GM23248 (cell line): ENCODE results near the gene CAMKK1. TPM values are rescaled to one million over a fixed set of nuclear protein-coding genes. Genes with fewer than 3 reads are reported as not detected.
A peak's percentile ranks its signal among the peaks of the same experiment; 100 is the strongest.

Experiments
- DNase-seq: peaks from one replicate; pipeline ENCODE4 v3.0.0-alpha.2; 2015
- H2AFZ ChIP-seq: fragments of 200-600 bp; sonication (generic); 2 replicates; pipeline ENCODE4 v1.6.1; 2016; ENCODE audit warnings: antibody characterized with exemption
- H3F3A ChIP-seq: fragments of 200-600 bp; sonication (generic); 2 replicates; pipeline ENCODE4 v1.6.1; 2016; ENCODE audit warnings: mild to moderate bottlenecking, antibody characterized with exemption, mixed run types; ENCODE audit not compliant: insufficient read depth
- H3K27ac ChIP-seq: fragments of 200-600 bp; sonication (generic); 2 replicates; pipeline ENCODE4 v1.5.1; 2016; ENCODE audit warnings: mild to moderate bottlenecking
- H3K27me3 ChIP-seq: fragments of 200-600 bp; sonication (generic); replicated peaks from 2 replicates; pipeline ENCODE4 v1.6.1; 2016; ENCODE audit warnings: mild to moderate bottlenecking; ENCODE audit not compliant: insufficient read depth
- H3K36me3 ChIP-seq: fragments of 200-600 bp; sonication (generic); 2 replicates; pipeline ENCODE4 v1.6.1; 2016; ENCODE audit warnings: low read depth, mild to moderate bottlenecking
- H3K4me1 ChIP-seq: fragments of 200-600 bp; sonication (generic); 2 replicates; pipeline ENCODE4 v1.6.1; 2016; ENCODE audit warnings: mild to moderate bottlenecking; ENCODE audit not compliant: insufficient read depth
- H3K4me2 ChIP-seq: fragments of 200-600 bp; sonication (generic); one replicate; pipeline ENCODE4 v1.6.1; 2016; ENCODE audit warnings: mild to moderate bottlenecking; ENCODE audit not compliant: unreplicated experiment
- H3K4me3 ChIP-seq: fragments of 200-600 bp; sonication (generic); 2 replicates; pipeline ENCODE4 v1.5.1; 2016; ENCODE audit warnings: mild to moderate bottlenecking
- H3K79me2 ChIP-seq: fragments of 200-600 bp; sonication (generic); 2 replicates; pipeline ENCODE4 v1.6.1; 2016; ENCODE audit warnings: mild to moderate bottlenecking; ENCODE audit not compliant: insufficient read depth
- H3K9ac ChIP-seq: fragments of 200-600 bp; sonication (generic); 2 replicates; pipeline ENCODE4 v1.6.1; 2016; ENCODE audit warnings: mild to moderate bottlenecking
- H3K9me2 ChIP-seq: fragments of 200-600 bp; sonication (generic); 2 replicates; pipeline ENCODE4 v1.6.1; 2016; ENCODE audit warnings: mixed run types, mild to moderate bottlenecking, moderate library complexity; ENCODE audit not compliant: insufficient read depth
- H3K9me3 ChIP-seq: fragments of 200-600 bp; sonication (generic); one replicate; pipeline ENCODE4 v1.6.1; 2017; ENCODE audit warnings: low read depth
- H4K20me1 ChIP-seq: fragments of 200-600 bp; sonication (generic); 2 replicates; pipeline ENCODE4 v1.6.0; 2016; ENCODE audit not compliant: insufficient read depth
- EZH2 ChIP-seq: fragments of 200-600 bp; sonication (generic); IDR thresholded peaks from 2 replicates; pipeline ENCODE4 v1.6.1; 2018; ENCODE audit warnings: antibody characterized with exemption, mild to moderate bottlenecking; ENCODE audit not compliant: insufficient read depth, poor library complexity, severe bottlenecking
- EZH2phosphoT487 ChIP-seq: fragments of 200-600 bp; sonication (generic); IDR thresholded peaks from 2 replicates; pipeline ENCODE4 v1.6.1; 2018; ENCODE audit warnings: antibody characterized with exemption, moderate library complexity, mild to moderate bottlenecking, low read depth; ENCODE audit not compliant: insufficient read depth
- WGBS, 2 experiments: methylation state at CpG; one replicate each; pipeline ENCODE4 v1.1.6; 2015 to 2017; ENCODE audit warnings: low lambda C conversion rate in 2 of 2, low coverage in 1 of 2; ENCODE audit errors: missing lambda C conversion rate in 2 of 2; 5-methylcytosine and 5-hydroxymethylcytosine counted together
- in situ Hi-C: fragments of 300-500 bp; cut with MboI; formaldehyde crosslinking; loops from 2 replicates; pipeline ENCODE4 v1.15.0; 2020
- polyA plus RNA-seq: library from polyadenylated mRNA; unstranded; fragments of >200 nt; fragmentation: Nextera tagmentation; extraction: Ambion mirVana; gene quantifications from 2 replicates; pipeline ENCODE4 v1.2.1, GENCODE V29; 2016
- total RNA-seq: library from RNA; depleted of rRNA; stranded (reverse); fragments of >200 nt; shearing (Covaris generic); gene quantifications from 2 replicates; pipeline ENCODE4 v1.2.3, GENCODE V29; 2014

CAMKK1 gene
- total and polyA plus RNA-seq, 2 experiments from 2014 or later = 4.0 to 4.5 TPM

DNA sequence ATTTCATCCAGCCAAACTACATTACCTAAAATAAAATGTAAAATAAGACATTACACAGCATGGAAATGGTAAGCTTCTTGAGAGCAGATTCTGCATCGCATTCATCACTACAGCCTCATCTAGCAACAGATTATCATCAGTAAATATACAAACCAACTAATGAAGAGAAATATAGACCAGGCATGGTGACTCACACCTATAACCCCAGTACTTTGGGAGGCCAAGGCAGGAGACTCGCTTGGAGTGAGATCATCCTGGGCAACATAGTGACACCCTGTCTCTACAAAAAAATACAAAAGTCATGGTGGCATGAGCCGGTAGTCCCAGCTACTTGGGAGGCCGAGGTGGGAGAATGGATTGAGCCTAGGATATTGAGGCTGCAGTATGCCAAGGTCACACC is 66.7 kb downstream of the CAMKK1 start:
- DNase-seq = peak; percentile 59
- peak overlapping the region; percentile 29; the same call in 1 of the 2 replicates for H3K9ac ChIP-seq
- in situ Hi-C loops = no loop called here

DNA sequence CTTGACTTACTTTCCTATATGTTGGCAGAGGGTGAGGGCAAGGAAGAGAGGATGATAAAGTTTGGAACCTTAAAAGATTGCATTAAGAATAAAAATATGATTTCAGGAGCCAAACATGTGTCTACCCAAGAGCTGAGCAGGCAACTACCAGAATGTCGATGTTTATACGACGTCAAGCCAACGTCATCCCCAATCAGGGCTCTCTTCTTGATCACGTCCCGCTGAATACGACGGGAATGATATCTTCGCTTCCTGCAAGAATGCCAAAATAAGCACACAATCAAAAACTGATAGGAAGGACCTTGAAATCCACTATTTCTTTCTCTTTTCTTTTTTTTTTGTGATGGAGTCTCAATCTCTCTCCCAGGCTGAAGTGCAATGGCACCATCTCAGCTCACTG is 71.8 kb downstream of the CAMKK1 start:
- in situ Hi-C loops = no loop called here
- H3K36me3 ChIP-seq = peaks cover 89% of the 10 kb centered on the region
- 96 to 98% methylated on average over 9 of the region's 9 CpGs for WGBS, 2 experiments

More for the DNA sequence above, 66.7 kb downstream of the CAMKK1 start:
- H3K4me2 ChIP-seq = no peak overlapping the region
- TF ChIP-seq EZH2phosphoT487 = no peak
- TF ChIP-seq EZH2 = no peak
- no peaks in the 10 kb centered on the region for H3K4me1 ChIP-seq
- H3K79me2 ChIP-seq = peaks cover 14% of the 10 kb centered on the region; the same call in 1 of the 2 replicates
- H4K20me1 ChIP-seq = no peaks in the 10 kb centered on the region
- no peaks in the 10 kb centered on the region for H3K27me3 ChIP-seq
- H3K9me3 ChIP-seq = no peaks in the 10 kb centered on the region
- peaks cover 64% of the 10 kb centered on the region for H3K36me3 ChIP-seq
- H3K4me3 ChIP-seq = no peak overlapping the region
- WGBS, 2 experiments = 69 to 87% methylated on average over 4 of the region's 4 CpGs
- no peak overlapping the region for H2AFZ ChIP-seq
- peaks cover 4% of the 10 kb centered on the region; the same call in 1 of the 2 replicates for H3F3A ChIP-seq
- no peaks in the 10 kb centered on the region for H3K9me2 ChIP-seq
- H3K27ac ChIP-seq = peak overlapping the region; percentile 34; the same call in 1 of the 2 replicates

DNA sequence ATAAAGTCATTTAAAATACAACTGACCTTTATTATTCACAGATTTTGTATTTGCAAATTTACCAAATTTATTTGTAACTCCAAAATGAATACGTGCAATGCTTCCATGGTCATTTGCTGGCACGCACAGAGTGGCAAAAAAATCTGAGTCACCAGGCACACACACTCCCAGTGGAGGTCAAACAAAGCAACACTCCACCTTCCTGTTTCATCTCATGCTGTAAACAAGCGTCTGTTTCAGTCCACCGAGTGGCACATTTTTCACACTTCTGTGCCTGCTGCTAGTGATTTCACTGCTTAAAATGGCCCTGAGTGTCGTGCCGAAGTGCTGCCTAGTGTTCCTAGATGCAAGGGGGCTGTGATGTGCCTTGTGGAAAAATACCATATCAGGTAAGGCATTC is 74.1 kb downstream of the CAMKK1 start:
- Histone ChIP-seq H3K27ac (no peak overlapping the region), H3K9me3 (no peaks in the 10 kb centered on the region), H3K36me3 (peaks cover 87% of the 10 kb centered on the region), H3K4me3 (no peak overlapping the region), H3K4me2 (no peak overlapping the region), H2AFZ (no peak overlapping the region), H3K4me1 (no peaks in the 10 kb centered on the region), H3K9me2 (no peaks in the 10 kb centered on the region), H3K27me3 (no peaks in the 10 kb centered on the region), H3K79me2 (no peaks in the 10 kb centered on the region), H4K20me1 (no peaks in the 10 kb centered on the region), H3K9ac (no peak overlapping the region), H3F3A (no peaks in the 10 kb centered on the region)
- DNase-seq = peak; percentile 46
- TF ChIP-seq EZH2phosphoT487 (no peak), EZH2 (no peak)
- in situ Hi-C loops = loop anchor here (10.0 kb wide), 1 partner anchor 74 kb away; no protein-coding TSS in a partner anchor
- 77 to 79% methylated on average over 6 of the region's 6 CpGs for WGBS, 2 experiments

More for the DNA sequence above, 71.8 kb downstream of the CAMKK1 start:
- Histone ChIP-seq H3K27ac (no peak overlapping the region), H3K79me2 (no peaks in the 10 kb centered on the region), H3F3A (no peaks in the 10 kb centered on the region), H2AFZ (no peak overlapping the region), H3K9me3 (no peaks in the 10 kb centered on the region), H3K9me2 (no peaks in the 10 kb centered on the region), H3K9ac (no peak overlapping the region), H4K20me1 (no peaks in the 10 kb centered on the region), H3K4me3 (no peak overlapping the region), H3K4me2 (no peak overlapping the region), H3K4me1 (no peaks in the 10 kb centered on the region), H3K27me3 (no peaks in the 10 kb centered on the region)
- TF ChIP-seq EZH2phosphoT487 = no peak
- TF ChIP-seq EZH2 = no peak
- DNase-seq = no peak

DNA sequence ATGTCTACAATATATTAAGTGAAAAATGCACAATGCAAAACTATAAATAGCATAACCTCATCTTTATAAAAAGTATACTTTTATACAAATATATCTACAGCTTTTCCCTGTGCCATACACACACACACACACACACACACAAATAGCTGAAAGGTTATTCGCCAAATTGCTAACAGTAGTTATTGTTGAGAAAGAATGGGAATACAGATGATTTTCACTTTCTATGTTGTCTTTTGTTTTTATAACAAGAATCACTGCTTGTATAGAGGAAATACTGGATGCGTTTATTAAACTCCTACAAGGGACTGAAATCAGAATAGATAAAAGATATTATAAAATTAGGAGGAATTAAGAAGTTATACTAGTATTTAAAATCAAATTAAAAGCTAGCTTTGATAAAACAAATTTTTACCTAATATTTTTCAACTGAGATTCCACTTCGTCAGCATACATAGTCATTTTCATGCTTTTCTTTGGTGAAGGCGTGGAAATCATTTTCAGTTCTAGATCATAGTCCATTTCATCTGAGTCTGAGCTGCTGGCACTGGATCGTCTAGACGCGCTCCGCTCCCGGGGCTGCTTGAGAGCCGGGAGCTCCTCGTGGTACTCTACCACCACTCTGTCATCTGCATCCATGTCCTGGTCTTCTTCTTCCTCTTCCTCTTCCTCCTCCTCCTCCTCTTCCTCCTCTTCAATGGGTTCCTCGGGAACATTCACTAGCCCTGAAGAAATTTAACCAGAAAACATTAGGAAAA is 74.8 kb downstream of the CAMKK1 start:
- H2AFZ ChIP-seq = no peak overlapping the region
- no peak overlapping the region for H3K27ac ChIP-seq
- H3F3A ChIP-seq = no peaks in the 10 kb centered on the region
- no peaks in the 10 kb centered on the region for H3K79me2 ChIP-seq
- H3K4me2 ChIP-seq = no peak overlapping the region
- no peaks in the 10 kb centered on the region for H4K20me1 ChIP-seq
- DNase-seq = no peak
- in situ Hi-C loops = loop anchor here (10.0 kb wide), 1 partner anchor 73 kb away; no protein-coding TSS in a partner anchor
- WGBS, 2 experiments = 88 to 89% methylated on average over 12 of the region's 12 CpGs
- H3K9me2 ChIP-seq = no peaks in the 10 kb centered on the region
- no peaks in the 10 kb centered on the region for H3K9me3 ChIP-seq
- H3K9ac ChIP-seq = no peak overlapping the region
- no peaks in the 10 kb centered on the region for H3K27me3 ChIP-seq
- TF ChIP-seq EZH2phosphoT487 (no peak), EZH2 (no peak)
- H3K4me1 ChIP-seq = no peaks in the 10 kb centered on the region
- no peak overlapping the region for H3K4me3 ChIP-seq
- peaks cover 82% of the 10 kb centered on the region for H3K36me3 ChIP-seq
